H9 (cell line): ENCODE measurements around the gene SRBD1. TPM values are rescaled to one million over a fixed set of nuclear protein-coding genes. Genes with fewer than 3 reads are reported as not detected.

ENCODE experiments used
- DNase-seq: peaks from one replicate; pipeline ENCODE4 v3.0.0-alpha.2; 2017
- H2AFZ ChIP-seq: one replicate; pipeline ENCODE4 v1.6.1; 2013; ENCODE audit warnings: mild to moderate bottlenecking, low read length, control low read depth, moderate library complexity
- H2AK5ac ChIP-seq: 2 replicates; pipeline ENCODE4 v1.6.1; 2013; ENCODE audit warnings: low read length, control low read depth, mixed read lengths; ENCODE audit not compliant: insufficient read length
- H2BK120ac ChIP-seq: one replicate; pipeline ENCODE4 v1.6.1; 2013; ENCODE audit warnings: low read depth, mild to moderate bottlenecking, low read length, control low read depth, inconsistent platforms; ENCODE audit not compliant: poor library complexity, severe bottlenecking
- H2BK12ac ChIP-seq: 2 replicates; pipeline ENCODE4 v1.6.1; 2013; ENCODE audit warnings: low read length, control low read depth, mixed read lengths, low read depth; ENCODE audit not compliant: insufficient read length
- H2BK15ac ChIP-seq: 2 replicates; pipeline ENCODE4 v1.6.1; 2013; ENCODE audit warnings: low read depth, low read length, control low read depth
- H2BK20ac ChIP-seq: one replicate; pipeline ENCODE4 v1.6.1; 2013; ENCODE audit warnings: low read depth, mild to moderate bottlenecking, low read length, control low read depth, inconsistent platforms; ENCODE audit not compliant: poor library complexity, severe bottlenecking
- H2BK5ac ChIP-seq: 2 replicates; pipeline ENCODE4 v1.6.1; 2013; ENCODE audit warnings: low read length, control low read depth, mixed read lengths; ENCODE audit not compliant: insufficient read length
- H3K14ac ChIP-seq: 2 replicates; pipeline ENCODE4 v1.6.1; 2013; ENCODE audit warnings: low read length, control low read depth; ENCODE audit not compliant: insufficient read depth
- H3K18ac ChIP-seq: 2 replicates; pipeline ENCODE4 v1.6.1; 2013; ENCODE audit warnings: low read depth, mild to moderate bottlenecking, mixed read lengths, low read length, control low read depth; ENCODE audit not compliant: insufficient read length
- H3K23ac ChIP-seq: 2 replicates; pipeline ENCODE4 v1.6.1; 2013; ENCODE audit warnings: low read length, control low read depth, mixed read lengths, low read depth; ENCODE audit not compliant: insufficient read length
- H3K23me2 ChIP-seq: 2 replicates; pipeline ENCODE4 v1.6.1; 2013; ENCODE audit warnings: low read depth, mild to moderate bottlenecking, mixed read lengths, low read length, control low read depth; ENCODE audit not compliant: insufficient read length, poor library complexity, severe bottlenecking
- H3K27ac ChIP-seq: 2 replicates; pipeline ENCODE4 v1.5.1; 2013; ENCODE audit warnings: low read length, control low read depth, mixed read lengths, low read depth; ENCODE audit not compliant: insufficient read length
- H3K27me3 ChIP-seq: 2 replicates; pipeline ENCODE4 v1.6.1; 2013; ENCODE audit warnings: low read length, control low read depth, inconsistent platforms; ENCODE audit not compliant: insufficient read depth
- H3K4ac ChIP-seq: 2 replicates; pipeline ENCODE4 v1.6.1; 2013; ENCODE audit warnings: low read depth, mild to moderate bottlenecking, control low read depth, inconsistent platforms, low read length, moderate library complexity
- H3K4me1 ChIP-seq: 2 replicates; pipeline ENCODE4 v1.6.1; 2013; ENCODE audit warnings: low read length, control low read depth, inconsistent platforms; ENCODE audit not compliant: insufficient read depth
- H3K4me2 ChIP-seq: 2 replicates; pipeline ENCODE4 v1.6.1; 2013; ENCODE audit warnings: low read length, control low read depth, mixed read lengths; ENCODE audit not compliant: insufficient read length, insufficient read depth
- H3K56ac ChIP-seq: 2 replicates; pipeline ENCODE4 v1.6.1; 2013; ENCODE audit warnings: low read depth, mild to moderate bottlenecking, mixed read lengths, low read length, control low read depth; ENCODE audit not compliant: insufficient read length
- H3K79me1 ChIP-seq: 2 replicates; pipeline ENCODE4 v1.6.1; 2013; ENCODE audit warnings: low read depth, mild to moderate bottlenecking, moderate library complexity, low read length, control low read depth, inconsistent platforms; ENCODE audit not compliant: insufficient read depth, poor library complexity, severe bottlenecking
- H3K79me2 ChIP-seq: 2 replicates; pipeline ENCODE4 v1.6.1; 2013; ENCODE audit warnings: low read length, control low read depth, inconsistent platforms; ENCODE audit not compliant: insufficient read depth
- H3K9ac ChIP-seq: 2 replicates; pipeline ENCODE4 v1.6.1; 2013; ENCODE audit warnings: low read length, control low read depth, mixed read lengths; ENCODE audit not compliant: insufficient read length; ENCODE audit errors: extremely low read depth
- H3K9me3 ChIP-seq: one replicate; pipeline ENCODE4 v1.6.1; 2013; ENCODE audit warnings: low read depth, low read length, inconsistent platforms; ENCODE audit not compliant: control insufficient read depth
- H3T11ph ChIP-seq: one replicate; pipeline ENCODE4 v1.6.1; 2013; ENCODE audit warnings: mild to moderate bottlenecking, low read length, control low read depth, inconsistent platforms
- H4K20me1 ChIP-seq: one replicate; pipeline ENCODE4 v1.6.1; 2013; ENCODE audit not compliant: control insufficient read depth, insufficient read length, insufficient read depth
- H4K5ac ChIP-seq: 2 replicates; pipeline ENCODE4 v1.6.1; 2013; ENCODE audit warnings: low read depth, mild to moderate bottlenecking, mixed read lengths, low read length, control low read depth; ENCODE audit not compliant: insufficient read length
- H4K8ac ChIP-seq: replicated peaks from 2 replicates; pipeline ENCODE4 v1.6.1; 2013; ENCODE audit warnings: low read length, control low read depth, mixed read lengths, low read depth; ENCODE audit not compliant: insufficient read length
- H4K91ac ChIP-seq: 2 replicates; pipeline ENCODE4 v1.6.1; 2013; ENCODE audit warnings: low read depth, mild to moderate bottlenecking, moderate library complexity, mixed read lengths, low read length, control low read depth; ENCODE audit not compliant: insufficient read length
- H3K27ac Mint-ChIP-seq, 3 experiments: 2 replicates in 2 of 3; 3 replicates in 1 of 3; pipeline ENCODE4 v1.8.0; 2020 to 2021; ENCODE audit warnings: mixed read lengths in 3 of 3, mild to moderate bottlenecking in 1 of 3, moderate library complexity in 1 of 3
- H3K27me3 Mint-ChIP-seq: 2 replicates; pipeline ENCODE4 v1.8.0; 2021; ENCODE audit warnings: low read depth, mild to moderate bottlenecking, moderate library complexity, mixed read lengths
- H3K36me3 Mint-ChIP-seq, 3 experiments: 2 replicates in 2 of 3; 3 replicates in 1 of 3; pipeline ENCODE4 v1.8.0; 2020 to 2021; ENCODE audit warnings: low read depth in 3 of 3, mixed read lengths in 3 of 3; ENCODE audit not compliant: insufficient read depth in 1 of 3
- H3K4me1 Mint-ChIP-seq, 2 experiments: 2 replicates each; pipeline ENCODE4 v1.8.0; 2020; ENCODE audit warnings: mixed read lengths in 2 of 2
- H3K4me3 Mint-ChIP-seq, 2 experiments: 2 replicates in 1 of 2; 3 replicates in 1 of 2; pipeline ENCODE4 v1.8.0; 2020 to 2021; ENCODE audit warnings: mild to moderate bottlenecking in 2 of 2, mixed read lengths in 2 of 2, moderate library complexity in 1 of 2
- H3K9me3 Mint-ChIP-seq, 2 experiments: 2 replicates in 1 of 2; 3 replicates in 1 of 2; pipeline ENCODE4 v1.8.0; 2020; ENCODE audit warnings: mild to moderate bottlenecking in 2 of 2, mixed read lengths in 2 of 2, moderate library complexity in 1 of 2
- total RNA-seq: library from RNA; stranded (reverse); gene quantifications from 2 replicates; pipeline ENCODE4 v1.2.1, GENCODE V29; 2021
- TF ChIP-seq, protein P1 (sequence below): fragments of 200-600 bp; sonication (generic); conservative IDR thresholded peaks from 3 replicates; pipeline ENCODE4 v1.8.0; 2021; ENCODE audit warnings: antibody characterized with exemption, mild to moderate bottlenecking

The SRBD1 gene
- total RNA-seq, 1 experiment from 2014 or later, result 18.3 TPM

DNA sequence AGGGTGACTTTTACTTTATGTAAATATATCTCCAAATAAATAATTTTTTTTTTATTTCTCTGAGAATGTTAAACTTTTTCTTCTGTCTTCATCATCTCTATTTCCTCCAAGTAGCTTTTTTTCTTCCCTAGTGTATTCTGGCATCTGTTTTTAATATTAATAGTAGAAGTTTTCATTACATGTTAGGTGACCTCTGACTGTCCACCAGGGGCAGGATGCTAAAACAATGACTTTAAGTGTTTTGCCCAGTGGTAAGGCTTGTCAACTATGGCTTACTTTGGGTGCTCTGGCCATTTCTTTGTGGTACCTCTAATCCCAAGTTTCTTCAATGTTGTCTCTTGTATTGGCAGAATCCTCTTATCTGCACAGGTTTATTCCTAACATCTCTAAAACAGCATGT lies 127.1 kb downstream of the SRBD1 start:
- Histone ChIP-seq H3K79me1 (no peaks in the 10 kb centered on the region), H2BK12ac (no peak overlapping the region), H3K27me3 (no peaks in the 10 kb centered on the region), H4K91ac (no peak overlapping the region), H2AK5ac (no peak overlapping the region), H4K20me1 (no peaks in the 10 kb centered on the region), H3K79me2 (no peaks in the 10 kb centered on the region), H2BK15ac (no peak overlapping the region), H3K4ac (no peak overlapping the region), H2BK120ac (no peak overlapping the region), H3K4me1 (no peaks in the 10 kb centered on the region), H3K9ac (no peak overlapping the region), H3K56ac (no peak overlapping the region), H3K18ac (no peak overlapping the region), H3K9me3 (no peaks in the 10 kb centered on the region), H3K14ac (no peak overlapping the region), H2AFZ (no peak overlapping the region), H2BK20ac (no peak overlapping the region), H3K27ac (no peak overlapping the region), H3K23me2 (no peaks in the 10 kb centered on the region), H3K23ac (no peak overlapping the region), H3T11ph (no peak overlapping the region), H4K8ac (no peak overlapping the region), H2BK5ac (no peak overlapping the region), H3K4me2 (no peak overlapping the region), H4K5ac (no peak overlapping the region)
- DNase-seq, result no peak
- Mint-ChIP-seq H3K27ac (no peak overlapping the region), H3K4me1 (peaks cover 2 to 3% of the 10 kb centered on the region in 2 experiments; a peak in 1 of 4 replicates), H3K4me3 (no peak overlapping the region), H3K27me3 (no peaks in the 10 kb centered on the region), H3K9me3 (no peaks in the 10 kb centered on the region), H3K36me3 (peaks cover 3 to 7% (median 6%) of the 10 kb centered on the region in 3 experiments; a peak in 6 of 7 replicates)
- TF ChIP-seq, protein P1, sequence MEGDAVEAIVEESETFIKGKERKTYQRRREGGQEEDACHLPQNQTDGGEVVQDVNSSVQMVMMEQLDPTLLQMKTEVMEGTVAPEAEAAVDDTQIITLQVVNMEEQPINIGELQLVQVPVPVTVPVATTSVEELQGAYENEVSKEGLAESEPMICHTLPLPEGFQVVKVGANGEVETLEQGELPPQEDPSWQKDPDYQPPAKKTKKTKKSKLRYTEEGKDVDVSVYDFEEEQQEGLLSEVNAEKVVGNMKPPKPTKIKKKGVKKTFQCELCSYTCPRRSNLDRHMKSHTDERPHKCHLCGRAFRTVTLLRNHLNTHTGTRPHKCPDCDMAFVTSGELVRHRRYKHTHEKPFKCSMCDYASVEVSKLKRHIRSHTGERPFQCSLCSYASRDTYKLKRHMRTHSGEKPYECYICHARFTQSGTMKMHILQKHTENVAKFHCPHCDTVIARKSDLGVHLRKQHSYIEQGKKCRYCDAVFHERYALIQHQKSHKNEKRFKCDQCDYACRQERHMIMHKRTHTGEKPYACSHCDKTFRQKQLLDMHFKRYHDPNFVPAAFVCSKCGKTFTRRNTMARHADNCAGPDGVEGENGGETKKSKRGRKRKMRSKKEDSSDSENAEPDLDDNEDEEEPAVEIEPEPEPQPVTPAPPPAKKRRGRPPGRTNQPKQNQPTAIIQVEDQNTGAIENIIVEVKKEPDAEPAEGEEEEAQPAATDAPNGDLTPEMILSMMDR, result peak; percentile 62
